ENCODE measurements around the gene MOB3B.
A peak's percentile ranks its signal among the peaks of the same experiment; 100 is the strongest.

GRCh38 chr9:27497883-27498417 is 31.7 kb downstream of the MOB3B start:
- TF ChIP-seq REST (IDR thresholded peaks at IDR 0.05; ENCODE audit: insufficient read depth in 1 of 2, low read depth in 2 of 2, low read length in 2 of 2): peak in 1 of 2 experiments; percentile 59; a peak in 1 of 4 replicates
- TF ChIP-seq POLR2AphosphoS5 (IDR thresholded peaks at IDR 0.05; ENCODE audit: low read depth, low read length): no peak
- no peak for TF ChIP-seq TAF1 (IDR thresholded peaks at IDR 0.05; ENCODE audit: borderline replicate concordance, insufficient read depth, low read length)

Measured in PFSK-1 (cell line).